KOPT-K1 (cell line): ENCODE measurements around the gene NNMT.

ENCODE experiments used
- H3K27ac ChIP-seq: fragments of 200-600 bp; sonication (generic); 2 replicates; pipeline ENCODE4 v1.5.1; 2016; ENCODE audit warnings: antibody characterized with exemption, mild to moderate bottlenecking, low read depth, low read length; ENCODE audit not compliant: poor library complexity, severe bottlenecking
- H3K36me3 ChIP-seq: fragments of 200-600 bp; sonication (generic); 2 replicates; pipeline ENCODE4 v1.5.1; 2017; ENCODE audit warnings: antibody characterized with exemption, mild to moderate bottlenecking, low read length, moderate library complexity; ENCODE audit not compliant: insufficient read depth
- H3K9me3 ChIP-seq: fragments of 200-600 bp; sonication (generic); 2 replicates; pipeline ENCODE4 v1.5.1; 2017; ENCODE audit warnings: antibody characterized with exemption, low read length, mild to moderate bottlenecking; ENCODE audit not compliant: insufficient read depth, poor library complexity, severe bottlenecking

Gene NNMT

DNA sequence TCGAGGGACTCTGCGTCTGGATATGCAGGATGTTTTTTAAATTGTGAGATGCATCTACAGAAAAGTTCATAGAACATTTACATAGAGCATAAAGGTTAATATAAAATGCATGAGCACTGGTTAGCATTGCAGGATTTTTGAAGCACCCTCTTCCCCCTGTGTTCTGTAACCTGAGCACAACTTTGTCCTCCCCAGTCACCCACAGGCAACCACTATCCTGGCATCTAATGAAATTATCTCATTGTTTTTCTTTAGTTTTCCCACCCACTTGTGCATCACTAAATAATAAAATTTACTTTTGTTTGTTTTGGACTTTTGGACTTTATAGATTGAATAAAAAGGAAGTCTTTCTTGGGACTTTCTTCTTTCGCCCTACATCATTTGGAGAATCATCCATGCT lies 10.0 kb upstream of the NNMT start:
- Histone ChIP-seq H3K27ac (no peak overlapping the region), H3K9me3 (no peaks in the 10 kb centered on the region), H3K36me3 (no peaks in the 10 kb centered on the region)

DNA sequence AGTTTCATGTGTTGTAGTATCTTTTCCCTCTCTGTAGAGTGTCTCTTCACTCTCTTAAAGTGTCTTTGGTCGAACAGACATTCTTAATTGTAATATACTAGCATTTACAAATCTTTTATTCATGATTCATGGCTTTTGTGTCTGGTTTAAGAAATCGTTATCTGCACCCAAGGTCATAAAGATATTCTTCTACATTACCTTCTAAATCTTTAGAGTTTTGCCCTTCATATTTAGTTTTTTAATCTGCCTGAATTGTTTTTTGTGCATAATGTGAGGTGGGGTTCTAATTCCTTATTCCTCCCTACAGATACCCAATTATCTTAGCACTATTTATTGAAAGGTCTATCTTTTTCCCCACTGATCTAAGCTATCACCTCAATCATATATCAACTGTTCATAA lies 9.0 kb upstream of the NNMT start:
- Histone ChIP-seq H3K9me3 (no peaks in the 10 kb centered on the region), H3K27ac (no peak overlapping the region)

DNA sequence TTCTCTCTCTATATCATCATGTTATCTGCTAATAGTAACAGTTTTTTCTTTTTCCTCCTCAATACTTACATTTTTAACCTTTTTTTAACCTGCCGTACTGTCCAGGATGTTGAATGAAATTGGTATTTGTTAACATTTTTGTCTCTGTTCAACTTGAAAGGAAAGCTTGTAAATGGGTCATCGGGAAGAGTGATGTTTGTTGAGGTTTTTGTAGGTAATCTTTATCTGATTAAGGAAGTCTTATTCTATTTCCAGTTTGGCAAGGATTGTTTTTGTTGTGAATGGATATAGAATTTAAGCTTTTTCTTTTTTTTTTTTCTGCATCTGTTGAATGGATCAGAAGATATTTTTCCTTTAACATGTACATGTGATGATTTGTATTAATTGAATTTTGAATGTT lies 8.1 kb upstream of the NNMT start:
- Histone ChIP-seq H3K9me3 (no peaks in the 10 kb centered on the region), H3K36me3 (no peaks in the 10 kb centered on the region), H3K27ac (no peak overlapping the region)

More for the DNA sequence above, 9.0 kb upstream of the NNMT start:
- no peaks in the 10 kb centered on the region for H3K36me3 ChIP-seq

- H3K36me3 ChIP-seq, result no peaks in the 10 kb centered on the region
- H3K9me3 ChIP-seq, result no peaks in the 10 kb centered on the region
- no peak overlapping the region for H3K27ac ChIP-seq
Measured at GRCh38 chr11:114289779-114290178, 6.4 kb upstream of the NNMT start.

- H3K36me3 ChIP-seq, result no peaks in the 10 kb centered on the region
- no peaks in the 10 kb centered on the region for H3K9me3 ChIP-seq
- H3K27ac ChIP-seq, result no peak overlapping the region
Measured at GRCh38 chr11:114290503-114291235, 5.5 kb upstream of the NNMT start.

GRCh38 chr11:114291381-114291780 lies 4.8 kb upstream of the NNMT start:
- Histone ChIP-seq H3K27ac (no peak overlapping the region), H3K36me3 (no peaks in the 10 kb centered on the region), H3K9me3 (no peaks in the 10 kb centered on the region)

DNA sequence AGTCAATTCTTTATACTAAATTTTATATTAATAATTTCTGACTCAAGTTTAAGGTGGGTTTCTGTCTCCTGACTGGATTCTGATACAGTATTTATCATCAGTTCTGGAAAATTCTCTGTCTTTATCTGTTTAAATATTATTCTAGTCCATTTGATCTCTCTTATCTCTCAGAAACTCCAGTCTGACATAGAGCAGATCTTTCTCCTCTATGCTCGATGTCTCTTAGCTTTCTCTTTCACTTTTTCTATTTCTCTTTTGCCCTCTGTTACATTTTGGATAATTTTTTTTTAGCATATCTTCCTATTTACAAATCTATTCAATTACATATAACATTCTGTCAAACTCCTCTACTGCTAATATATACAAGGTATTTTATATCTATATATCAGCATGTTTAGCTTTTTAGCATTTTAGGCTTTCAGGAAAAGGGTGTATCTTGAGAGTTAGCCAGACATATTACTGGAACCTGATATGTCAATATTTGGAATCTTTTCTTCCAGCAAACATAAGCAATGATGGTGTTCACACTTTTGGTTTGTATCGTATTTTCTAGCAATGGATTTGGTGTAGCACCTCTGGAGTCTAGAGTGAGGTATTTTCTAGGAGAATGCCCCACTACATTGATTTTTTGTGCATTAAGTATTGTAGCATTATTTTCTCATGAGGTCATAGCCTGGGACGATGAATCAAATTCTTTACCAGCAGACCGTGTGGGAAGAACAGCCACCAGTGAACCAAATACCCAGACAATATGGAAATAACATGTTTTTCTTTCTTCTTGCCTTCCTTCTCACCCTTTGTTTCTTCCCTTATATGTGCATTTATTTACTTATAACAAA lies 4.1 kb upstream of the NNMT start:
- no peaks in the 10 kb centered on the region for H3K9me3 ChIP-seq
- H3K27ac ChIP-seq, result no peak overlapping the region
- H3K36me3 ChIP-seq, result no peaks in the 10 kb centered on the region

- Histone ChIP-seq H3K9me3 (no peaks in the 10 kb centered on the region), H3K27ac (no peak overlapping the region), H3K36me3 (no peaks in the 10 kb centered on the region)
Measured at GRCh38 chr11:114293201-114293711, 2.9 kb upstream of the NNMT start.

GRCh38 chr11:114296605-114297372 lies 590 bp downstream of the NNMT start:
- Histone ChIP-seq H3K9me3 (peaks cover 5% of the 10 kb centered on the region), H3K36me3 (no peaks in the 10 kb centered on the region), H3K27ac (no peak overlapping the region)

DNA sequence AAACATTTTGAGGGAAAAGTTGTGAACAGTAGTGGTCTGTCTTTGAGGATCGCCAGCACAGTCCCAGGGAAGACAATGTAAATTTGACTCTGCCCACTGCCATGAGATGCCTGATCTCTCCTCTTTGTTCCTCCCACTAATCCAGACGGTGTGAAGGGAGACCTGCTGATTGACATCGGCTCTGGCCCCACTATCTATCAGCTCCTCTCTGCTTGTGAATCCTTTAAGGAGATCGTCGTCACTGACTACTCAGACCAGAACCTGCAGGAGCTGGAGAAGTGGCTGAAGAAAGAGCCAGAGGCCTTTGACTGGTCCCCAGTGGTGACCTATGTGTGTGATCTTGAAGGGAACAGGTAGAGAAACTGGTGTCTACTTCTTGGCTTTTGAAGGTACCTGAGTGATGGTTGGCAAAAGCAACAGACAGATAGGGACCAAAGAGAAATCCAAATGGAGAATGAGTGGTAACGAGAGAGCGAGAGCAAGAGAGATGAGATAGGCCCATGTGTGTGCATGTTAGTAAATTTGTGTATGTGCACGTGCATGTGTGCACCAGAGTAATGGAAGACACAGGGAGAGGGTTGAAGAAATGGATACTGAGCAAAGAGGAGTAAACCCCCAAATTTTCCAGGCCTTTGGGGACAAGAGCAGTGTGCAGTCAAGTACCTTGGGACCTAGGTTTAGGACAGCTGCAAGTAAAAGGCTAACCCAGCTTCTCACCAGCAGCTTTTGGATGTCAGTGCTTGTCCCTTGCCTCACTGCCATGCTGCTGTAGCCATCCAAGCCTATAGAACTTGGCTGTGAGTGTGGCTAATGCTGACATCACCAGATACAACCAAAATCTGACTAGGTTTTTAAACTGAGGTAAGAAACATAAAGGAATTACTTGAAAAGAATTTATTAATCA lies 1.9 kb downstream of the NNMT start:
- Histone ChIP-seq H3K27ac (no peak overlapping the region), H3K36me3 (no peaks in the 10 kb centered on the region), H3K9me3 (peaks cover 5% of the 10 kb centered on the region)

DNA sequence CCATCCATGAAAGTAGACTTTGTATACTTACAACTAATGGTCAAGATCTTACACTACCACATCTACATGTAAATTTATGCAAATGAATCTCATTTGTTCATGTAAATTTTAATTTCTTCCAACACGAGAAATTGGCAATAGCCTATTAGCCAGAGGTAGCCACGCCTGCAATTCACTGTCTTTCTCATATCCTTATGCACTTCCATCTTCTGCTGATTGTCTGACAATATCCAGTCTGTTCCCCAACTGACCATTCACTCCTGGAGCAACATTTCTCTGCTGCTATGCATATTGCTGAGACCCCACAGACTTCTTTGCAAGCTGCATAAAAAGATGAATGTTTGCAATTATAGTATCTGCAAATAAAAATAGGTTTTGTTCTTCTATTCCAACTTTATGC lies 2.5 kb downstream of the NNMT start:
- Histone ChIP-seq H3K36me3 (no peaks in the 10 kb centered on the region), H3K27ac (no peak overlapping the region), H3K9me3 (peaks cover 5% of the 10 kb centered on the region)

- peaks cover 5% of the 10 kb centered on the region for H3K9me3 ChIP-seq
- no peaks in the 10 kb centered on the region for H3K36me3 ChIP-seq
- no peak overlapping the region for H3K27ac ChIP-seq
Measured at GRCh38 chr11:114301088-114301487, 4.9 kb downstream of the NNMT start.

GRCh38 chr11:114301927-114302326 lies 5.7 kb downstream of the NNMT start:
- H3K36me3 ChIP-seq, result no peaks in the 10 kb centered on the region
- H3K27ac ChIP-seq, result no peak overlapping the region
- peaks cover 5% of the 10 kb centered on the region for H3K9me3 ChIP-seq

GRCh38 chr11:114302663-114303062 lies 6.5 kb downstream of the NNMT start:
- no peaks in the 10 kb centered on the region for H3K36me3 ChIP-seq
- H3K9me3 ChIP-seq, result peaks cover 5% of the 10 kb centered on the region
- H3K27ac ChIP-seq, result no peak overlapping the region
